ENCODE results near the gene LGR5. TPM values are rescaled to one million over a fixed set of nuclear protein-coding genes. Genes with fewer than 3 reads are reported as not detected.

Gene LGR5
- 23.1 TPM for polyA plus RNA-seq (ENCODE audit: insufficient read length)
- long read RNA-seq, donor 1, full-length matches to known transcripts = 1 of 1 reads
- long read RNA-seq, donor 1, partial matches to known transcripts = 0 of 1 reads
- long read RNA-seq, donor 1, other reads (novel, unspliced or antisense) = 0 of 1 reads
- long read RNA-seq, donor 2, full-length matches to known transcripts = 3 of 3 reads
- long read RNA-seq, donor 2, partial matches to known transcripts = 0 of 3 reads
- long read RNA-seq, donor 2, other reads (novel, unspliced or antisense) = 0 of 3 reads
- long read RNA-seq, donor 3, full-length matches to known transcripts = 2 of 2 reads
- long read RNA-seq, donor 3, partial matches to known transcripts = 0 of 2 reads
- long read RNA-seq, donor 3, other reads (novel, unspliced or antisense) = 0 of 2 reads
- long read RNA-seq, donor 4 = 0 reads
- long read RNA-seq, donor 5, full-length matches to known transcripts = 4 of 4 reads
- long read RNA-seq, donor 5, partial matches to known transcripts = 0 of 4 reads
- long read RNA-seq, donor 5, other reads (novel, unspliced or antisense) = 0 of 4 reads
- long read RNA-seq, donor 6, full-length matches to known transcripts = 2 of 2 reads
- long read RNA-seq, donor 6, partial matches to known transcripts = 0 of 2 reads
- long read RNA-seq, donor 6, other reads (novel, unspliced or antisense) = 0 of 2 reads
- long read RNA-seq, donor 7, full-length matches to known transcripts = 6 of 16 reads
- long read RNA-seq, donor 7, partial matches to known transcripts = 10 of 16 reads
- long read RNA-seq, donor 7, other reads (novel, unspliced or antisense) = 0 of 16 reads
- long read RNA-seq, donor 8 = 0 reads

- DNase-seq = peak; percentile 71
Observed at GRCh38 chr12:71439613-71440344, at the start of gene LGR5. Gene LGR5, plus strand, starts transcription at chr12:71439798. Its CDS starts 283 bp downstream, at chr12:71440081.

GRCh38 chr12:71392521-71393145, 47.0 kb upstream of the LGR5 start:
- peak; percentile 55 for DNase-seq

- no peak for DNase-seq
Observed at GRCh38 chr12:71393625-71394024, 46.0 kb upstream of the LGR5 start.

GRCh38 chr12:71397433-71397954, 42.1 kb upstream of the LGR5 start:
- DNase-seq = no peak

GRCh38 chr12:71399197-71399596, 40.4 kb upstream of the LGR5 start:
- DNase-seq = no peak

GRCh38 chr12:71400481-71400880, 39.1 kb upstream of the LGR5 start:
- DNase-seq = no peak

- no peak for DNase-seq
Observed at GRCh38 chr12:71405884-71406283, 33.7 kb upstream of the LGR5 start.

- no peak for DNase-seq
Observed at GRCh38 chr12:71407732-71408131, 31.9 kb upstream of the LGR5 start.

GRCh38 chr12:71410844-71411243, 28.8 kb upstream of the LGR5 start:
- DNase-seq = no peak

GRCh38 chr12:71411635-71412034, 28.0 kb upstream of the LGR5 start:
- no peak for DNase-seq

GRCh38 chr12:71415336-71416231, 24.0 kb upstream of the LGR5 start:
- peak; percentile 59 for DNase-seq

- no peak for DNase-seq
Observed at GRCh38 chr12:71417181-71417580, 22.4 kb upstream of the LGR5 start.

- DNase-seq = no peak
Observed at GRCh38 chr12:71420775-71421406, 18.7 kb upstream of the LGR5 start.

GRCh38 chr12:71425568-71426299, 13.9 kb upstream of the LGR5 start:
- DNase-seq = no peak

- DNase-seq = no peak
Observed at GRCh38 chr12:71426300-71427047, 13.1 kb upstream of the LGR5 start.

GRCh38 chr12:71430756-71431155, 8.8 kb upstream of the LGR5 start:
- DNase-seq = no peak

- no peak for DNase-seq
Observed at GRCh38 chr12:71431991-71432390, 7.6 kb upstream of the LGR5 start.

GRCh38 chr12:71432936-71433335, 6.7 kb upstream of the LGR5 start:
- no peak for DNase-seq

GRCh38 chr12:71436696-71437095, 2.9 kb upstream of the LGR5 start:
- DNase-seq = no peak
